Spleen (tissue), 7 donors: ENCODE results near the gene MRAP.

ENCODE experiments used
- CTCF ChIP-seq, 11 experiments: fragments of 200-600 bp in 7 of 11; fragments of 450-650 bp in 4 of 11; sonication (generic) in 4 of 11; IDR thresholded peaks in 8 of 11; conservative IDR thresholded peaks in 3 of 11; 1 replicate in 7 of 11; 2 replicates in 4 of 11; pipeline versions ENCODE4 v1.4.0 to v1.8.0; 2016 to 2021; ENCODE audit warnings: antibody characterized with exemption in 11 of 11, inconsistent platforms in 4 of 11, mild to moderate bottlenecking in 1 of 11
- POLR2AphosphoS5 ChIP-seq, 3 donors: sonication (generic); formaldehyde crosslinking; IDR thresholded peaks; one replicate each; pipeline ENCODE4 v1.5.1; 2017; ENCODE audit warnings: antibody characterized with exemption in 3 of 3
- donor health status: DM: no; HTN: no; CAD: no; lungs with moderate emphysema.
- donor health status: DM: no; HTN: no; CAD: no.
- donor health status: DM: no; HTN: no; CAD: no.

- TF ChIP-seq CTCF (IDR thresholded peaks at IDR 0.05 in 8 of 11, conservative IDR thresholded peaks at IDR 0.05 in 3 of 11), result no peak
- no peak for TF ChIP-seq POLR2AphosphoS5 (IDR thresholded peaks at IDR 0.05)
These were observed 22.1 kb downstream of the MRAP start for GRCh38 chr21:32320726-32321125.
